PC-9 (cell line): Measurements from ENCODE around the gene CCDC148. TPM values are rescaled to one million over a fixed set of nuclear protein-coding genes. Genes with fewer than 3 reads are reported as not detected.
A peak's percentile ranks its signal among the peaks of the same experiment; 100 is the strongest.

Experiments used
- BruUV-seq: library from RNA; stranded (reverse); fragments of 400-500 nt; replicated peaks from 2 replicates; lab custom pipeline; 2021; lab: Mats Ljungman, UMichigan
- CTCF ChIA-PET: fragments of 300-600 bp; sonication (Branson Sonifier 250); formaldehyde crosslinking; loops from one replicate; lab custom pipeline; 2022; ENCODE audit warnings: antibody characterized with exemption; lab: Charles Lee
- POLR2A ChIA-PET: fragments of 300-600 bp; sonication (Branson Sonifier 250); formaldehyde crosslinking; loops from one replicate; lab custom pipeline; 2022; ENCODE audit warnings: antibody characterized with exemption; ENCODE audit not compliant: unreplicated experiment; lab: Charles Lee
- DNase-seq, 2 experiments: peaks; one replicate each; pipeline versions ENCODE4 v3.0.0 to v3.0.0-alpha.2; 2015 to 2022; ENCODE audit warnings: mixed read lengths in 1 of 2
- H2AFZ ChIP-seq: fragments of 200-600 bp; sonication (generic); 2 replicates; pipeline ENCODE4 v1.8.1; 2017; ENCODE audit warnings: antibody characterized with exemption
- H3F3A ChIP-seq: fragments of 200-600 bp; sonication (generic); 2 replicates; pipeline ENCODE4 v1.8.1; 2017; ENCODE audit warnings: antibody characterized with exemption, mild to moderate bottlenecking, low read depth; ENCODE audit not compliant: insufficient read depth
- H3K27ac ChIP-seq: fragments of 200-600 bp; sonication (generic); 2 replicates; pipeline ENCODE4 v1.6.1; 2016; ENCODE audit warnings: mixed run types
- H3K27me3 ChIP-seq: fragments of 200-600 bp; sonication (generic); 2 replicates; pipeline ENCODE4 v1.6.1; 2016; ENCODE audit warnings: low read depth, mixed run types; ENCODE audit not compliant: insufficient read depth
- H3K36me3 ChIP-seq: fragments of 200-600 bp; sonication (generic); 2 replicates; pipeline ENCODE4 v1.6.1; 2016; ENCODE audit warnings: low read depth, mixed run types
- H3K4me1 ChIP-seq: fragments of 200-600 bp; sonication (generic); replicated peaks from 2 replicates; pipeline ENCODE4 v1.6.1; 2016; ENCODE audit warnings: mixed run types; ENCODE audit not compliant: insufficient read depth
- H3K4me2 ChIP-seq: fragments of 200-600 bp; sonication (generic); 2 replicates; pipeline ENCODE4 v1.6.1; 2017; ENCODE audit warnings: mixed run types
- H3K4me3 ChIP-seq: fragments of 200-600 bp; sonication (generic); 2 replicates; pipeline ENCODE4 v1.6.1; 2016; ENCODE audit warnings: mixed run types
- H3K79me2 ChIP-seq: fragments of 200-600 bp; sonication (generic); 2 replicates; pipeline ENCODE4 v1.6.1; 2017; ENCODE audit warnings: low read depth, mixed run types
- H3K9me2 ChIP-seq: fragments of 200-600 bp; sonication (generic); 2 replicates; pipeline ENCODE4 v1.8.1; 2017; ENCODE audit warnings: mild to moderate bottlenecking; ENCODE audit not compliant: insufficient read depth
- H3K9me3 ChIP-seq: fragments of 200-600 bp; sonication (generic); 2 replicates; pipeline ENCODE4 v1.8.1; 2016; ENCODE audit warnings: low read depth; ENCODE audit not compliant: insufficient read depth
- H4K20me1 ChIP-seq: fragments of 200-600 bp; sonication (generic); 2 replicates; pipeline ENCODE4 v1.8.1; 2017; ENCODE audit not compliant: insufficient read depth
- EZH2 ChIP-seq: fragments of 200-600 bp; sonication (generic); IDR thresholded peaks from 2 replicates; pipeline ENCODE4 v1.8.0; 2017; ENCODE audit warnings: antibody characterized with exemption, low read depth
- intact Hi-C: fragments of 100-400 bp; cut with micrococcal nuclease; formaldehyde crosslinking; loops from one replicate; pipeline ENCODE4 v1.10.0; 2022; ENCODE audit not compliant: unreplicated experiment
- total RNA-seq: library from RNA; stranded (reverse); gene quantifications from 2 replicates; pipeline ENCODE4 v1.2.3, GENCODE V29; 2021
- TF ChIP-seq, protein P1 (sequence below): fragments of 200-600 bp; sonication (generic); conservative IDR thresholded peaks from 2 replicates; pipeline ENCODE4 v1.6.1; 2017; ENCODE audit warnings: mixed run types, antibody characterized with exemption, mild to moderate bottlenecking, moderate library complexity

The CCDC148 gene
- total RNA-seq, 1 experiment from 2014 or later, result 1.8 TPM

DNA sequence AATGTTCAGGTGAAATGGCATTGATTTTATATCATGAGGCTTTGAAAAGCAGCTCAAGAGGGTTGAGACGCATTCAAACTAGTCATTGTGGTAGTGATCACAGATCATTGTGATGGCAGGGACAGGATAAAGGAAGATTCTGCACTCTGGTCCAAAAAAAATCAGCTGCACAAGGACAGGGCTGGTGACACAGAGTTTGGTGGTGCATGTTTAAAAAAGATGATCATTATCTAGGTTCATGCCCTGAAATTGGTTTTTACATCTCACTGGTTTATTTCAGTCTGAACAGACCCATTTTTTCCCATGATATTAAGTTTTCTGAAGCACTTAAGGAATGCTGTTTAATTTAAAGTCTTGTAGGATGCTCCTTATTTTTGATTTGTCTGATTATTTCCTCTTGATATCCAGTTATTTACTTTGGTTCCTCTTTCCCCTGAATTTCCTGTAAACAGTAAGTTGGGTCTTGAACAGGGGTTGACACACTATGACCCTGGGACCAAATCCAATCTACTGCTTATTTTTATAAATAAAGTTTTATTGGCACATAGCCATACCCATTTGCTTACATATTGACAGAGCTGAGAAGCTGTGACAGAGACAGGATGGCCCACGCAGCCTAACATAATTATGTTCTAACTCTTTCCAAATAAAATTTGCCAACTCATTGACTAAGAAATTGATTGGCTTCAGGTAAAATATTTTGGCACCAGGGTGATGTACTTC, 256.5 kb downstream of the CCDC148 start:
- intact Hi-C loops, result no loop called here
- Histone ChIP-seq H3K4me1 (peaks cover 16% of the 10 kb centered on the region), H3F3A (no peaks in the 10 kb centered on the region), H3K4me3 (no peak overlapping the region), H3K9me2 (no peaks in the 10 kb centered on the region), H3K4me2 (no peak overlapping the region), H4K20me1 (no peaks in the 10 kb centered on the region), H3K9me3 (no peaks in the 10 kb centered on the region), H3K27me3 (no peaks in the 10 kb centered on the region), H3K79me2 (no peaks in the 10 kb centered on the region), H2AFZ (no peak overlapping the region), H3K36me3 (no peaks in the 10 kb centered on the region), H3K27ac (no peak overlapping the region)
- TF ChIP-seq, protein P1, sequence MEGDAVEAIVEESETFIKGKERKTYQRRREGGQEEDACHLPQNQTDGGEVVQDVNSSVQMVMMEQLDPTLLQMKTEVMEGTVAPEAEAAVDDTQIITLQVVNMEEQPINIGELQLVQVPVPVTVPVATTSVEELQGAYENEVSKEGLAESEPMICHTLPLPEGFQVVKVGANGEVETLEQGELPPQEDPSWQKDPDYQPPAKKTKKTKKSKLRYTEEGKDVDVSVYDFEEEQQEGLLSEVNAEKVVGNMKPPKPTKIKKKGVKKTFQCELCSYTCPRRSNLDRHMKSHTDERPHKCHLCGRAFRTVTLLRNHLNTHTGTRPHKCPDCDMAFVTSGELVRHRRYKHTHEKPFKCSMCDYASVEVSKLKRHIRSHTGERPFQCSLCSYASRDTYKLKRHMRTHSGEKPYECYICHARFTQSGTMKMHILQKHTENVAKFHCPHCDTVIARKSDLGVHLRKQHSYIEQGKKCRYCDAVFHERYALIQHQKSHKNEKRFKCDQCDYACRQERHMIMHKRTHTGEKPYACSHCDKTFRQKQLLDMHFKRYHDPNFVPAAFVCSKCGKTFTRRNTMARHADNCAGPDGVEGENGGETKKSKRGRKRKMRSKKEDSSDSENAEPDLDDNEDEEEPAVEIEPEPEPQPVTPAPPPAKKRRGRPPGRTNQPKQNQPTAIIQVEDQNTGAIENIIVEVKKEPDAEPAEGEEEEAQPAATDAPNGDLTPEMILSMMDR, result no peak
- no peak for TF ChIP-seq EZH2
- ChIA-PET POLR2A (interaction anchor here (0.7 kb wide), 1 partner anchor 258 kb away, joined by 3 read pairs; no protein-coding TSS in a partner anchor), CTCF (no interaction called here)
- no TSS peak for BruUV-seq
- no peak for DNase-seq

- Histone ChIP-seq H4K20me1 (no peaks in the 10 kb centered on the region), H3K9me3 (no peaks in the 10 kb centered on the region), H3K9me2 (no peaks in the 10 kb centered on the region), H3K36me3 (no peaks in the 10 kb centered on the region), H3K27ac (no peak overlapping the region), H3F3A (no peaks in the 10 kb centered on the region), H2AFZ (no peak overlapping the region), H3K4me1 (peaks cover 15% of the 10 kb centered on the region), H3K79me2 (no peaks in the 10 kb centered on the region), H3K4me2 (no peak overlapping the region), H3K4me3 (no peak overlapping the region), H3K27me3 (no peaks in the 10 kb centered on the region)
- POLR2A ChIA-PET, result no interaction called here
- no TSS peak for BruUV-seq
- TF ChIP-seq, protein P1, result no peak
- TF ChIP-seq EZH2, result no peak
- intact Hi-C loops, result no loop called here
- CTCF ChIA-PET, result no interaction called here
- DNase-seq, result peak; percentile 5 to 40
Observed at GRCh38 chr2:158197940-158198339, 258.6 kb downstream of the CCDC148 start.

DNA sequence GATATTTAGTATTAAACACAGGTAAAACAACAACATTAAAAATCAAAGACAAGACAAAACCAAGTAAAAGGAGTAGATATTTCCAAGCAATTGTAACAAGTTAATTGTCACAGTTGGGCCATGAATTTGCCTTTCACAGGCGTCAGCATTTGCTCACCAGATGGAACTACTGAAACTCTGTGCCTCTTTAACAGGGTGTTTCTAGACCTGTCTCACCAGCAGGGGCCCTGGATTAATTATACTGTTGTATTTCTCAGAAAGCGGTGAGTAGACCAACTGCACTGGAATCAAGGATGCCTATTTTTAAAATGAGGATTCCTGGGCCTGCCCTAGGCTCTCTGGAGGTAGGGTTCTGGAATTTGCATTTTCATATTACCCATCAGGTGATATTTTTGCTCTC, 262.3 kb downstream of the CCDC148 start:
- Histone ChIP-seq H3K27me3 (no peaks in the 10 kb centered on the region), H2AFZ (no peak overlapping the region), H3K4me1 (no peaks in the 10 kb centered on the region), H4K20me1 (no peaks in the 10 kb centered on the region), H3K4me2 (no peak overlapping the region), H3K4me3 (no peak overlapping the region), H3K9me3 (no peaks in the 10 kb centered on the region), H3K79me2 (no peaks in the 10 kb centered on the region), H3K9me2 (no peaks in the 10 kb centered on the region), H3F3A (no peaks in the 10 kb centered on the region), H3K36me3 (no peaks in the 10 kb centered on the region), H3K27ac (no peak overlapping the region)
- DNase-seq, result no peak
- CTCF ChIA-PET, result no interaction called here
- BruUV-seq, result no TSS peak
- intact Hi-C loops, result no loop called here
- no peak for TF ChIP-seq EZH2
- TF ChIP-seq, protein P1, result no peak
- POLR2A ChIA-PET, result no interaction called here
